Tibial artery (tissue), 4 donors: ENCODE results near the gene LRCH1.

Experiments
- DNase-seq, 2 donors: peaks; one replicate each; pipeline ENCODE4 v3.0.0-alpha.2; 2019
- H3K27ac ChIP-seq, 2 donors: fragments of 200-600 bp; sonication (generic) in 1 of 2; 1 replicate in 1 of 2; 2 replicates in 1 of 2; pipeline ENCODE4 v1.5.1; 2018 to 2019; ENCODE audit warnings: mild to moderate bottlenecking in 1 of 2
- H3K27me3 ChIP-seq, 2 donors: fragments of 200-600 bp; sonication (generic) in 1 of 2; one replicate each; pipeline versions ENCODE4 v1.5.1 to v1.6.0; 2016 to 2019
- H3K36me3 ChIP-seq, 3 donors: fragments of 200-600 bp; sonication (generic) in 2 of 3; one replicate each; pipeline ENCODE4 v1.5.1; 2016 to 2019; ENCODE audit warnings: mild to moderate bottlenecking in 2 of 3
- H3K4me1 ChIP-seq, 4 donors: fragments of 200-600 bp; sonication (generic) in 2 of 4; 1 replicate in 3 of 4; 2 replicates in 1 of 4; pipeline ENCODE4 v1.5.1; 2016 to 2019
- H3K4me3 ChIP-seq, 2 donors: fragments of 200-600 bp; sonication (generic) in 1 of 2; 1 replicate in 1 of 2; 2 replicates in 1 of 2; pipeline ENCODE4 v1.5.1; 2018 to 2019; ENCODE audit warnings: mild to moderate bottlenecking in 2 of 2
- H3K9me3 ChIP-seq, 3 donors: fragments of 200-600 bp; sonication (generic) in 1 of 3; one replicate each; pipeline ENCODE4 v1.5.1; 2016 to 2019
- intact Hi-C: fragments of 100-400 bp; cut with DNase I; formaldehyde crosslinking; loops from one replicate; pipeline ENCODE4 v1.15.0; 2023; ENCODE audit warnings: low total_unique reads
- TF ChIP-seq, protein P1 (sequence below), 2 experiments: fragments of 200-600 bp in 1 of 2; fragments of 450-650 bp in 1 of 2; IDR thresholded peaks; one replicate each; pipeline ENCODE4 v1.5.1; 2017 to 2019; ENCODE audit warnings: antibody characterized with exemption in 2 of 2, mild to moderate bottlenecking in 1 of 2, moderate library complexity in 1 of 2

Gene LRCH1

GRCh38 chr13:46559272-46559805 is 6.4 kb downstream of the LRCH1 start:
- TF ChIP-seq, protein P1, sequence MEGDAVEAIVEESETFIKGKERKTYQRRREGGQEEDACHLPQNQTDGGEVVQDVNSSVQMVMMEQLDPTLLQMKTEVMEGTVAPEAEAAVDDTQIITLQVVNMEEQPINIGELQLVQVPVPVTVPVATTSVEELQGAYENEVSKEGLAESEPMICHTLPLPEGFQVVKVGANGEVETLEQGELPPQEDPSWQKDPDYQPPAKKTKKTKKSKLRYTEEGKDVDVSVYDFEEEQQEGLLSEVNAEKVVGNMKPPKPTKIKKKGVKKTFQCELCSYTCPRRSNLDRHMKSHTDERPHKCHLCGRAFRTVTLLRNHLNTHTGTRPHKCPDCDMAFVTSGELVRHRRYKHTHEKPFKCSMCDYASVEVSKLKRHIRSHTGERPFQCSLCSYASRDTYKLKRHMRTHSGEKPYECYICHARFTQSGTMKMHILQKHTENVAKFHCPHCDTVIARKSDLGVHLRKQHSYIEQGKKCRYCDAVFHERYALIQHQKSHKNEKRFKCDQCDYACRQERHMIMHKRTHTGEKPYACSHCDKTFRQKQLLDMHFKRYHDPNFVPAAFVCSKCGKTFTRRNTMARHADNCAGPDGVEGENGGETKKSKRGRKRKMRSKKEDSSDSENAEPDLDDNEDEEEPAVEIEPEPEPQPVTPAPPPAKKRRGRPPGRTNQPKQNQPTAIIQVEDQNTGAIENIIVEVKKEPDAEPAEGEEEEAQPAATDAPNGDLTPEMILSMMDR (IDR thresholded peaks at IDR 0.05) = no peak
- no peaks in the 10 kb centered on the region for H3K27me3 ChIP-seq
- no peaks in the 10 kb centered on the region for H3K36me3 ChIP-seq
- intact Hi-C loops = loop anchor here (10.0 kb wide), 1 partner anchor 125 kb away; no protein-coding TSS in a partner anchor
- no peaks in the 10 kb centered on the region for H3K9me3 ChIP-seq
- peaks cover 0 to 41% (median 23%) of the 10 kb centered on the region in 4 donors for H3K4me1 ChIP-seq
- no peak overlapping the region for H3K27ac ChIP-seq
- no peak for DNase-seq
- H3K4me3 ChIP-seq = no peak overlapping the region

DNA sequence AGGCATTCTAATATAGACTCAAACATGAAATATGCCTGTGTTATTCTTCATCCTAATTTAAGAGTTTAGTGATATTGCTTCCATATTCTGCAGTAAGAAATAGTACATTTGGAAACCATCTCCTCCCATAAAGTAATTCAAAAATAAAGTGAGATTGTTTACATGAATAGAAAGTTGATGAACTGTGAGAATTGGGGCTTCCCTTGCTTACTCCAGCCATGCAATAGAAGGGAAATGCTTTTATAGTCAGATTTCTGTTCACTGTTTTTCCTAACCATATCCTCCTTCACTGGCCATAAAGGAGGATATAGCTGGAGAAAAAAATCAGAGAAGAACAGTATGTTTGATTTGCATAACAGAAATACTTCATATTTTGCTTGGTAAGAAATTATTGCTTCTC is 7.8 kb downstream of the LRCH1 start:
- Histone ChIP-seq H3K27me3 (no peaks in the 10 kb centered on the region), H3K9me3 (no peaks in the 10 kb centered on the region), H3K4me3 (no peak overlapping the region), H3K36me3 (no peaks in the 10 kb centered on the region), H3K27ac (no peak overlapping the region), H3K4me1 (peaks cover 0 to 44% (median 17%) of the 10 kb centered on the region in 4 donors)
- TF ChIP-seq, protein P1 (IDR thresholded peaks at IDR 0.05) = no peak
- no peak for DNase-seq
- intact Hi-C loops = no loop called here

GRCh38 chr13:46561286-46561685 is 8.3 kb downstream of the LRCH1 start:
- Histone ChIP-seq H3K36me3 (no peaks in the 10 kb centered on the region), H3K4me3 (no peak overlapping the region), H3K4me1 (peaks cover 0 to 43% (median 20%) of the 10 kb centered on the region in 4 donors), H3K9me3 (no peaks in the 10 kb centered on the region), H3K27me3 (no peaks in the 10 kb centered on the region), H3K27ac (no peak overlapping the region)
- intact Hi-C loops = no loop called here
- DNase-seq = no peak
- TF ChIP-seq, protein P1 (IDR thresholded peaks at IDR 0.05) = no peak

DNA sequence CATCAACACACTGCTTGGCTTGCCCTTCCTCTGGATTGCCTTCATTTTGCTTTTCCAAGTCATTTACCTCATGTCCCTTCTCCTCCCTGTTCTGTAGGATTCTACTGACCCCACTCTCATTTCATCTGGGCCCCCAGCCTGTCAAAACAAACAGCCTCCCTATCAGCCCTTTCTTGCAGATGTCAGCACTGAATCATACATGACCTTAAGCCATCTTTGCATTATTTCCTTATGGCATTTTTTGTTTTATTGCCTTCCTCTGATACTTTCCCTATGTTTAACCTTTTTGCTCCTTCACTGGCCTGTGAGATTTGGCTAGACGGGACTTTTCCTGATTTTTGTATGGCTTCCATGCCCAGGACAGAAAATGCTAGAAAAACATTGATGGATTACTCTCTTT is 8.7 kb downstream of the LRCH1 start:
- DNase-seq = no peak
- H3K9me3 ChIP-seq = no peaks in the 10 kb centered on the region
- H3K27me3 ChIP-seq = no peaks in the 10 kb centered on the region
- H3K27ac ChIP-seq = no peak overlapping the region
- intact Hi-C loops = no loop called here
- H3K4me3 ChIP-seq = no peak overlapping the region
- TF ChIP-seq, protein P1 (IDR thresholded peaks at IDR 0.05) = no peak
- H3K36me3 ChIP-seq = no peaks in the 10 kb centered on the region
- peaks cover 0 to 43% (median 22%) of the 10 kb centered on the region in 4 donors for H3K4me1 ChIP-seq

- H3K4me3 ChIP-seq = no peak overlapping the region
- no peak overlapping the region for H3K27ac ChIP-seq
- H3K4me1 ChIP-seq = peaks cover 0 to 43% (median 22%) of the 10 kb centered on the region in 4 donors
- no peaks in the 10 kb centered on the region for H3K36me3 ChIP-seq
- intact Hi-C loops = no loop called here
- TF ChIP-seq, protein P1 (IDR thresholded peaks at IDR 0.05) = no peak
- no peak for DNase-seq
- no peaks in the 10 kb centered on the region for H3K27me3 ChIP-seq
- no peaks in the 10 kb centered on the region for H3K9me3 ChIP-seq
These were observed 9.2 kb downstream of the LRCH1 start for GRCh38 chr13:46562152-46562551.

DNA sequence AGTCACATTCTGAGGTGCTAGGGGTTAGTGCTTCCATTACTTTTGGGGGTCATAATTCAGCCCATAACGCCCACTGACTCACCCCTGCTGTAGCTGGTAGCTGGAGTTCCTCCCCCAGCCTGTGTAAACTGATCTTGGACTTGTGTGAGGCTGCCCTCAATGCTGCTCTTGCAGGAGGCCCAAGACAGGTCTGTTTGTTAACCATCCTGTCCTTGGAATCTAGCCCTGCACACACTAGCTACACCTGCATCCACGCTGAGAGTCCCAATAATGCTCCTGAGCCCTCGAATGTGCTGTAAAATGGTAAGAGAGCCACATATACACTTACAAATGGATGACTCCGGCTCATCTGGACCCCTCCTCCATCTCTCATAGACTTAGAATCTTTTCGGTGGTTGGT is 9.6 kb downstream of the LRCH1 start:
- DNase-seq = no peak
- Histone ChIP-seq H3K4me3 (no peak overlapping the region), H3K27me3 (no peaks in the 10 kb centered on the region), H3K36me3 (no peaks in the 10 kb centered on the region), H3K4me1 (peaks cover 0 to 43% (median 22%) of the 10 kb centered on the region in 4 donors), H3K27ac (no peak overlapping the region), H3K9me3 (no peaks in the 10 kb centered on the region)
- intact Hi-C loops = no loop called here
- TF ChIP-seq, protein P1 (IDR thresholded peaks at IDR 0.05) = no peak
